ENCODE measurements around the gene MRE11.
"Not testable (repeated sequence)": the region's sequence is repeated elsewhere in the genome, so short reads cannot be mapped to it uniquely, and the experiment has no call there.

MRE11 gene

GRCh38 chr11:94424011-94424410 is 69.6 kb downstream of the MRE11 start:
- no peak for DNase-seq (ENCODE audit: low read depth, low spot score)

GRCh38 chr11:94423507-94423906 is 70.1 kb downstream of the MRE11 start:
- DNase-seq (ENCODE audit: low read depth, low spot score), result no peak

- no peak for DNase-seq (ENCODE audit: low read depth, low spot score)
These were observed 75.4 kb downstream of the MRE11 start for GRCh38 chr11:94418123-94418765.

- no peak for DNase-seq (ENCODE audit: low read depth, low spot score)
These were observed 76.2 kb downstream of the MRE11 start for GRCh38 chr11:94417386-94417987.

- DNase-seq (ENCODE audit: low read depth, low spot score), result no peak
These were observed 88.4 kb downstream of the MRE11 start for GRCh38 chr11:94405062-94405833.

GRCh38 chr11:94402355-94402754 is 91.3 kb downstream of the MRE11 start:
- peak; percentile 30 for DNase-seq (ENCODE audit: low read depth, low spot score)

- DNase-seq (ENCODE audit: low read depth, low spot score), result peak; percentile 47
These were observed 91.8 kb downstream of the MRE11 start for GRCh38 chr11:94401773-94402265.

- DNase-seq (ENCODE audit: low read depth, low spot score), result peak; percentile 71
These were observed 92.5 kb downstream of the MRE11 start, which contains the start of gene GPR83 for GRCh38 chr11:94400839-94401772. Gene GPR83, minus strand, starts transcription at chr11:94401419. Its CDS starts 172 bp downstream, at chr11:94401247.

GRCh38 chr11:94400457-94400838 is 93.2 kb downstream of the MRE11 start:
- DNase-seq (ENCODE audit: low read depth, low spot score), result no peak

- DNase-seq (ENCODE audit: low read depth, low spot score), result no peak
These were observed 93.6 kb downstream of the MRE11 start for GRCh38 chr11:94400050-94400449.

- DNase-seq (ENCODE audit: low read depth, low spot score), result no peak
These were observed 95.5 kb downstream of the MRE11 start for GRCh38 chr11:94398101-94398500.

GRCh38 chr11:94396282-94396681 is 97.4 kb downstream of the MRE11 start:
- DNase-seq (ENCODE audit: low read depth, low spot score), result no peak

- DNase-seq (ENCODE audit: low read depth, low spot score), result not testable (repeated sequence)
These were observed 101.7 kb downstream of the MRE11 start for GRCh38 chr11:94391937-94392336.

- no peak for DNase-seq (ENCODE audit: low read depth, low spot score)
These were observed 114.0 kb downstream of the MRE11 start for GRCh38 chr11:94379613-94380012.

GRCh38 chr11:94376841-94377240 is 116.8 kb downstream of the MRE11 start:
- DNase-seq (ENCODE audit: low read depth, low spot score), result no peak

- DNase-seq (ENCODE audit: low read depth, low spot score), result not testable (repeated sequence)
These were observed 123.1 kb downstream of the MRE11 start for GRCh38 chr11:94370576-94370975.

Measured in ELF-1 (cell line).